ENCODE measurements around the gene CD46.

DNA sequence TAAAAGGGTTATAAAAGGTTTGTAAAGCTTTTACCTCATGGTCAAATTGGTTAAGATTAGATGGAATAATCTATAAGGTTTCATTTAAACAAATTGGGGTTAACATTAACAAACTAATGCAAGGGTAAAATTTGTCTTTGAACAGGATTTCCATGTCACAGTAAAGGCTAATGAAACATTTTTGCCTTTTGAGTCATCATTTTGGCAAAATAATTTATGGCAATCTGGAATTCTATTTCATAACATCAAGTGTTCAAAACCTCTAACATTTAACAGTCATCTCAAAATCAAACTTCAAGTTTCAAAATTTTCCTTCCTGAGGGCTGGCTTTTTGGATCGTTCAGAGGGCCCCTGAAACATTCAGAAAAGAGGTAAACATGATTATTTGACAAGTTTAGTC is 6.6 kb upstream of the CD46 start:
- TF ChIP-seq CTCF (conservative IDR thresholded peaks at IDR 0.05) (no peak), EZH2 (IDR thresholded peaks at IDR 0.05; ENCODE audit: low read depth) (no peak)
